Activated CD8-positive, alpha-beta memory T cell treated with anti-CD3 and anti-CD28 coated beads, Interleukin-2, amount 10 ng/mL, durations not matched to agents 7 days and 5 days (primary cell): ENCODE data around the gene HDAC8. TPM values are rescaled to one million over a fixed set of nuclear protein-coding genes. Genes with fewer than 3 reads are reported as not detected.
"Not testable (repeated sequence)": the region's sequence is repeated elsewhere in the genome, so short reads cannot be mapped to it uniquely, and the experiment has no call there.

Experiments
- ATAC-seq: fragments of 150-1000 bp; cut with Tn5 transposase; one replicate; pipeline ENCODE4 v1.10.0; 2021; ENCODE audit warnings: moderate library complexity
- CTCF ChIA-PET: fragments of 350-600 bp; sonication (Branson Sonifier 250); formaldehyde crosslinking; loops from one replicate; lab custom pipeline; 2021; ENCODE audit warnings: antibody characterized with exemption; lab: Charles Lee
- DNase-seq: peaks from one replicate; pipeline ENCODE4 v3.0.0-alpha.2; 2020
- H3K27ac Mint-ChIP-seq: one replicate; pipeline ENCODE4 v1.8.0; 2021; ENCODE audit warnings: mild to moderate bottlenecking, mixed read lengths
- H3K27me3 Mint-ChIP-seq: one replicate; pipeline ENCODE4 v1.8.0; 2021; ENCODE audit warnings: mixed read lengths
- H3K36me3 Mint-ChIP-seq: one replicate; pipeline ENCODE4 v1.8.0; 2021; ENCODE audit warnings: mild to moderate bottlenecking, mixed read lengths
- H3K4me1 Mint-ChIP-seq: one replicate; pipeline ENCODE4 v1.8.0; 2021; ENCODE audit warnings: mixed read lengths
- H3K4me3 Mint-ChIP-seq: one replicate; pipeline ENCODE4 v1.8.0; 2021; ENCODE audit warnings: mild to moderate bottlenecking, moderate library complexity, mixed read lengths
- H3K9me3 Mint-ChIP-seq: one replicate; pipeline ENCODE4 v1.8.0; 2022; ENCODE audit warnings: low read depth, mixed read lengths
- total RNA-seq, 2 experiments: library from RNA; stranded (reverse); gene quantifications; one replicate each; pipeline ENCODE4 v1.2.3, GENCODE V29; 2021

HDAC8 gene
- total RNA-seq, 2 experiments from 2014 or later = 29.0 to 31.6 TPM

- no peak overlapping the region for H3K4me3 Mint-ChIP-seq
- no peak for ATAC-seq
- peaks cover 11% of the 10 kb centered on the region for H3K36me3 Mint-ChIP-seq
Measured at GRCh38 chrX:72346302-72346949, 226.2 kb downstream of the HDAC8 start.

GRCh38 chrX:72340626-72341025 lies 232.0 kb downstream of the HDAC8 start:
- no peaks in the 10 kb centered on the region for H3K27me3 Mint-ChIP-seq
- H3K36me3 Mint-ChIP-seq = no peaks in the 10 kb centered on the region
- CTCF ChIA-PET = no interaction called here
- DNase-seq (no peak), ATAC-seq (no peak)
- no peak overlapping the region for H3K27ac Mint-ChIP-seq
- no peaks in the 10 kb centered on the region for H3K9me3 Mint-ChIP-seq
- H3K4me1 Mint-ChIP-seq = no peaks in the 10 kb centered on the region
- H3K4me3 Mint-ChIP-seq = no peak overlapping the region

More at GRCh38 chrX:72346302-72346949, 226.2 kb downstream of the HDAC8 start:
- no peaks in the 10 kb centered on the region for H3K9me3 Mint-ChIP-seq
- H3K27me3 Mint-ChIP-seq = no peaks in the 10 kb centered on the region
- H3K27ac Mint-ChIP-seq = no peak overlapping the region
- no peak for DNase-seq
- CTCF ChIA-PET = no interaction called here
- peaks cover 21% of the 10 kb centered on the region for H3K4me1 Mint-ChIP-seq

GRCh38 chrX:72340041-72340440 lies 232.6 kb downstream of the HDAC8 start:
- DNase-seq (no peak), ATAC-seq (no peak)
- Mint-ChIP-seq H3K36me3 (peaks cover 3% of the 10 kb centered on the region), H3K4me1 (no peaks in the 10 kb centered on the region), H3K27me3 (no peaks in the 10 kb centered on the region), H3K27ac (no peak overlapping the region), H3K4me3 (no peak overlapping the region), H3K9me3 (no peaks in the 10 kb centered on the region)
- CTCF ChIA-PET = no interaction called here

- H3K27me3 Mint-ChIP-seq = no peaks in the 10 kb centered on the region
- H3K4me3 Mint-ChIP-seq = no peak overlapping the region
- peaks cover 5% of the 10 kb centered on the region for H3K4me1 Mint-ChIP-seq
- CTCF ChIA-PET = no interaction called here
- peaks cover 16% of the 10 kb centered on the region for H3K36me3 Mint-ChIP-seq
- H3K9me3 Mint-ChIP-seq = no peaks in the 10 kb centered on the region
- H3K27ac Mint-ChIP-seq = no peak overlapping the region
- ATAC-seq (no peak), DNase-seq (no peak)
Measured at GRCh38 chrX:72330131-72330530, 242.5 kb downstream of the HDAC8 start.

- ATAC-seq = no peak
- DNase-seq = no peak
- H3K27me3 Mint-ChIP-seq = no peaks in the 10 kb centered on the region
- H3K4me1 Mint-ChIP-seq = peaks cover 3% of the 10 kb centered on the region
- H3K9me3 Mint-ChIP-seq = no peaks in the 10 kb centered on the region
- no peak overlapping the region for H3K27ac Mint-ChIP-seq
- CTCF ChIA-PET = no interaction called here
- no peak overlapping the region for H3K4me3 Mint-ChIP-seq
- H3K36me3 Mint-ChIP-seq = peaks cover 11% of the 10 kb centered on the region
Measured at GRCh38 chrX:72326605-72327300, 245.9 kb downstream of the HDAC8 start.

- H3K27me3 Mint-ChIP-seq, H3K4me1 Mint-ChIP-seq, DNase-seq, H3K9me3 Mint-ChIP-seq, ATAC-seq, CTCF ChIA-PET, H3K4me3 Mint-ChIP-seq, H3K27ac Mint-ChIP-seq, H3K36me3 Mint-ChIP-seq: not testable (repeated sequence)
Measured at GRCh38 chrX:72319651-72320050, 253.0 kb downstream of the HDAC8 start.

GRCh38 chrX:72317139-72317538 lies 255.5 kb downstream of the HDAC8 start:
- CTCF ChIA-PET = no interaction called here
- ATAC-seq = no peak
- Mint-ChIP-seq H3K27ac (no peak overlapping the region), H3K27me3 (no peaks in the 10 kb centered on the region), H3K4me3 (no peak overlapping the region), H3K4me1 (no peaks in the 10 kb centered on the region), H3K9me3 (no peaks in the 10 kb centered on the region), H3K36me3 (no peaks in the 10 kb centered on the region)
- no peak for DNase-seq

GRCh38 chrX:72316408-72317110 lies 256.1 kb downstream of the HDAC8 start:
- CTCF ChIA-PET = no interaction called here
- H3K27me3 Mint-ChIP-seq = no peaks in the 10 kb centered on the region
- no peak overlapping the region for H3K27ac Mint-ChIP-seq
- no peaks in the 10 kb centered on the region for H3K4me1 Mint-ChIP-seq
- DNase-seq = no peak
- no peaks in the 10 kb centered on the region for H3K36me3 Mint-ChIP-seq
- no peak overlapping the region for H3K4me3 Mint-ChIP-seq
- ATAC-seq = no peak
- no peaks in the 10 kb centered on the region for H3K9me3 Mint-ChIP-seq

GRCh38 chrX:72314881-72315280 lies 257.8 kb downstream of the HDAC8 start:
- CTCF ChIA-PET = no interaction called here
- H3K9me3 Mint-ChIP-seq = no peaks in the 10 kb centered on the region
- H3K27ac Mint-ChIP-seq = no peak overlapping the region
- H3K36me3 Mint-ChIP-seq = no peaks in the 10 kb centered on the region
- no peak for ATAC-seq
- DNase-seq = no peak
- no peaks in the 10 kb centered on the region for H3K4me1 Mint-ChIP-seq
- H3K27me3 Mint-ChIP-seq = peaks cover 2% of the 10 kb centered on the region
- no peak overlapping the region for H3K4me3 Mint-ChIP-seq

GRCh38 chrX:72313707-72314641 lies 258.7 kb downstream of the HDAC8 start:
- CTCF ChIA-PET = no interaction called here
- no peaks in the 10 kb centered on the region for H3K36me3 Mint-ChIP-seq
- ATAC-seq (no peak), DNase-seq (no peak)
- no peak overlapping the region for H3K4me3 Mint-ChIP-seq
- H3K27ac Mint-ChIP-seq = no peak overlapping the region
- H3K27me3 Mint-ChIP-seq = peaks cover 11% of the 10 kb centered on the region
- no peaks in the 10 kb centered on the region for H3K4me1 Mint-ChIP-seq
- no peaks in the 10 kb centered on the region for H3K9me3 Mint-ChIP-seq

- Mint-ChIP-seq H3K36me3 (no peaks in the 10 kb centered on the region), H3K4me1 (peaks cover 11% of the 10 kb centered on the region), H3K9me3 (no peaks in the 10 kb centered on the region), H3K27me3 (peaks cover 25% of the 10 kb centered on the region), H3K27ac (no peak overlapping the region), H3K4me3 (no peak overlapping the region)
- ATAC-seq (no peak), DNase-seq (no peak)
- CTCF ChIA-PET = no interaction called here
Measured at GRCh38 chrX:72312311-72312940, 260.2 kb downstream of the HDAC8 start.

- no peak for DNase-seq
- H3K36me3 Mint-ChIP-seq = no peaks in the 10 kb centered on the region
- H3K27me3 Mint-ChIP-seq = peaks cover 46% of the 10 kb centered on the region
- CTCF ChIA-PET = no interaction called here
- no peaks in the 10 kb centered on the region for H3K9me3 Mint-ChIP-seq
- ATAC-seq = no peak
- peaks cover 20% of the 10 kb centered on the region for H3K4me1 Mint-ChIP-seq
- H3K27ac Mint-ChIP-seq = no peak overlapping the region
- no peak overlapping the region for H3K4me3 Mint-ChIP-seq
Measured at GRCh38 chrX:72309297-72310071, 263.2 kb downstream of the HDAC8 start.
